IPS DF 19.7 (cell line): ENCODE results near the gene INSIG2.

Source experiments
- DNase-seq: peaks from one replicate; pipeline ENCODE4 v3.0.0-alpha.2; 2013; ENCODE audit warnings: low read depth, low spot score

Gene INSIG2

DNA sequence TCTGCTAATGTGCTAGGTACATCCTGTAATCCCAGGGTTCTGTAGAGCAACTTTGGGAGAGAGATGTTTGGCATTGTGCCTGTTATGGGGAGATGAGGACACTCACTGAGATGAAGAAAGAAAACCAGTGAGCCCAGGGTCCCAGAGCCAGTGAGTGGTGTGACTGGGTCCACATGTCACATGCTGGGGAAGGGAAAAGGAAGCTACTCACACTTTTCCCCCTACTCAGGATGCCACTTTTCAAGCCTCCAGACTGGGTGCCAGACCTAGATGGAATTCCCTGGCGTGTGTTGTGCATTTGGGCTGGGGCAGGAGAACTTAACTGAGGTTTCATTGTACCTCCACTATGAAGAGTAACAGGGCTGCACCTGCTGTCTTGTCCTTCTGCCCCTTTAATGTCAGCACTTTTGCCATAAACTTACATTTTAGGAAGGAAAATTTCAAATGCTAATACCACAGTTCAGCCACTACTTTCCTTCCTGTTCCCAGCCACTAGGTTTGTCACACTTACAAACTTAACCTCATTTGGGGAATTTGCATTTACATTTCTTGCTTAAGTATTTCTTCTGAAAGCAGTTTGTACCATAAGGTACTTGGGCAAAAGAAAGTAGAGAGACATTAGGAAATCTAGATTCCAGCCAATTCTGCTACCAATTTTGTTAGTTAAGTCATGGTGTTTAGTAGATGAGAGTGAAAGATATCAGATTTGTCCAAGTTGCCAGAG lies 10.2 kb downstream of the INSIG2 start:
- DNase-seq = no peak

DNA sequence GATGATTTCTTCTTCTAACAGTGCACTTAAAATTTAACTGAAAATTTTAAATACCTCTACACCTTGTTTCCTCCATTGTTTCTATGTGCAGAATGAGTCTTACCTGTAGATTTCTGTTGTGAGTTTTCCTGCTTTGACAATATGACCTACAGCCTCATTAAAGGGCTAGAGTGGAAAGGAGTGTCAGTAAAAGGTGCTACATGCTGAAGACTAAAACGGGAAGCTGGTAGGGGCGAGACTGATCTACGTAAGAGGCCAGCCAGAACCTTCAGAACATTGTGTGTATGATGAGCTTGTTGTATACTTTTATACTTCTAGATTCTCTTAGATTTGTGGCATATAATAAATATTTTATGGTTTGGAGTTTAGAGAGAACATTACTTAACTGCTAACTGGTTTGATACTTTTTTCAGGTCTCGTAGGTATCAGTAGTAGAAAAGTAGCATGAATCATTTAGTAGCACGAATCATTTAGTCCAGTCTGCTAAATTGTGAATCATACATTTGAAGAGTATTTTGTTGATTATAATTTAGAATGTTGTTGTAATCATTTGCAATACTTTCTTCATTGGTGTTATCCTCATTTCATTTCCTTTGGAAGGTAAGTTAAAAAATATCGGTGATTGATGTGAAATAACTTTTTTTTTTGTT lies 14.3 kb downstream of the INSIG2 start:
- DNase-seq = no peak

DNA sequence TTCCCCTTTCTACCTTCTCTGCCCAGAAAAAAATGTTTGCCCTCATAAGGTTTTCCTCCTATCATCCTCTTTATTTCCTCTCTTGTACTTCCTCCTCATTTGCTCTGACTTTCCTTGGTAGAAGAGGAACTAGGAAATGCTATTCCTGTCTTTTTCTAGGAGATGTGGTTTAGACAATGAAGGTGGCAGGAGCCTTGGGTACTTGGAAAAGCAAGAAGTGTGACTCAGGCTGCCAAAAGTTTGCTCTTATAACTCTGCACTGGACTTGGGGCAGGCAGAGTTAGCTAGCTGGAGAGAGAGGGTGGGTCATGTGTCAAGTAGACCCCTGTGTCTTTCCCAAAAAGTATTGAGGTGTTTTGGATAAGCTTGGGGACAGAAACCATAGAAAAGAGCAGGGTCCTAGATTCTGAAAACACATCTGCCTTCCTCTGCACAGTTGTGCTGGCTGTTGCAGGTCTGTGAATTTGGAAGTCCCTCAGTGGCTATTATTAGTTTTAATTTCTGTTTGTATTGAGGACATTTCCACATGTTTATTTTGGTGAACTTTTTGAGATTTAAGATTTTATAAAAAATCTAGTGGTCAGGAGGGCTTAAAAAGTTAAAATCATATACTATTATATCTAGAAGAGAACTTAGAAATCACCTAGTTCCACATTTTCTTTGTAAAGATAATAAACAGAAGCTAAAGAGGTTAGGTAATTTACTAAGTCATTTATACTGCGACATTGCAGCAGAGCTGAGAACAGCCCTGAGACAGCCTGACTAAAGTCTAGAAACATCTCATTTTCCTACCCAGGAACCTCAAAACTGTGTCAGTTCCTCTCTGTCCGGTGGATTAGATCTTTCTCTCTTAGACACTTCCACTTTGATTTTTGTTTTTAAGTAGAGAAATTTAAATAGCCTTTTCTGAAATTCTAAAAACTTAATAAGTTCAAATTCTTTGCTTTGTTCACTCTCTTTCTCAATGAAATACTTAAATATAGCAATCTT lies 16.0 kb downstream of the INSIG2 start:
- DNase-seq = no peak

DNA sequence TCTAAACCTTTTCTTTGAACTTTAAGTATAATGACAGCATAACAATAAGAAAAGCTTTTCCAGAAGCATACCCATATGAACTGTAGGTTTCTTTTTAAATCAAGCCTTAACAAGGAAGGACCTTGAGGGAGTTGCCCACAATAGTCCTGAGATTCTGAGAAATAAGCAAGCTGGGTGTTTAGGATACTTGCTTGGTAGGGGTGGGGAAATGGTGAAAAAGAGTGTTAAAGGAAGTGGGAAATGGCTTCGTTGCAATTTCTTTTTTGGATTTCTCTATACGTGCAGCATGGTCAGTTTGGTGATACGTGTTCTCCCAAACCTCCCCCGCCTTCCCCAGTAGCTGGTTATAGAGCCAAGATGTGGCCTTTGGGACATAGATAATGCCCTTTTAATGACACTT lies 17.2 kb downstream of the INSIG2 start:
- DNase-seq = no peak

DNA sequence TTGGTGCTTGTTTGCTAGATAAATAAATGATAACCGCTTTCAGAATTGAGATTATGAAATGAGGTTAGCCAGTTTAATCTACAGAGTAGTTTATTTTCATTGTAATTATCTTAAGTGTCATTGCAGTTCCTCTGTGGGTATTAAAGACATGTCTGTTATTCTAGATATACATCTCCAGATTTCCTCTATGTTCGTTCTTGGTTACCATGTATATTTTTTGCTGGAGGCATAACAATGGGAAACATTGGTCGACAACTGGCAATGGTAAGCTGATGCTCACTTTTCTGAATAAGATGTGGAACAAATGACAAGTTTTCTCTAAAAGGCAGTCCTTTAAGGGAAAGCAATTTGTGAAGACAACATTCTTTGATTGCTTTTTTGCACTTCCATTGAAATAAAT lies 18.7 kb downstream of the INSIG2 start:
- no peak for DNase-seq

DNA sequence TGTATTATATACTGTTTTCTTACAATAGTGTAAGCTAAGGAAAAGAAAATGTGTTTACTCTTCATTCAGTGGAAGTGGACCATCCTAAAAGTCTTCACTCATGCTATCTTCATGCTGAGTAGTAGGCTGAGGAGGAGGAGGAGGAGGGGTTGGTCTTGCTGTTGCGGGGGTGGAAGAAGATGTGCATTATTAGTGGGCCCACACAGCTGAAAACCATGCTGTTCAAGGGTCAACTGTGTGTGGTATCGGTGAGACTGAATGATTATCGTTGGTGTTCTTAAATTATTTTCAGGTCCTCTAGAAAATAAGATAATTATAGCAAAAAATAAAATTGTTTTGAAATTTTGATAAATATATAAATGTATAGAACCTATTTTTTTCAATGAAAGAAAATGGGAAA lies 22.0 kb downstream of the INSIG2 start:
- no peak for DNase-seq

DNA sequence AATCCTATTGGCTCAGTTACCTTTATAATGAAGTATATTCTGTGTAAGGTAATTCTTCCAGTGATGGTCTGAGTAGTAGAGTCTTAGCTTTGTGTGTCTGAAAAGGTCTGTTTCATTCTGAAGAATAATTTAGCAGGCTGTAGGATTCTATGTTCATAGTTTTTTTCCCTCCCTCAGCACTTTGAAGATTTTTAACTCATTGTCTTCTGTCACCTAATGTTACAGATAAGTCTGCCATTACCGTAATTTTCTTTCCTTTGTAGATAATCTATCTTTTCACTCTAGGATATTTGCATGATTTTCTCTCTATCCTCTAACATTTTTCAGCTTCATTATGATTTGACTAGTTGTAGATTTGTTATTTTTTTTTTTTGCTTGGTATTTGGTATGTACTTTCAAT lies 22.7 kb downstream of the INSIG2 start:
- no peak for DNase-seq

DNA sequence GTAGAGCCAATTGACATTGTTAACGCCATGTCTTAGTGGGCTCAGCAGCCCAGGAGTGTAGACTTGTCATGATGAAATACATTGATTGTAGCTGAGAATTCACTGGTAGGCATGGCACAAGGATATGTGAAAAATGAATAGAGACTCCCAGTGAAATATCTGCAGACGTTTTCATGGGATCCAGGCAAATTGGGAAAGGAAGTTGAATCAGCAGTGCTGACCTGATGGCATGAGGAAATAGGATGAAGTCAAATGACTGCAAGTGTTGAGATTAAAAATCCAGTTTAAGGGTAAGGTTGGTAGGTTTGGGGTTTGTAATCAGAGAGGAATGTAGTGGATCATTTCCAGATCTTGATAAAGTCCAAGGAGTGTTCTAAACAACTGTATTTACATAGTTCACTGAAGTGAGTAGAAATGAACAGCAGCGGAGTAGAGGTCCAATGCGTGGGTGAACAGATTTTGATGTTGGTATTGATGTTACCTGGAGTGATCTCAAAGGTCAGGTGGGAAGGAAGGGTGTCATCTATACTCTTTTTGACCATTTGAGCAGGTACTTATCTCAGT lies 24.6 kb downstream of the INSIG2 start:
- DNase-seq = no peak

DNA sequence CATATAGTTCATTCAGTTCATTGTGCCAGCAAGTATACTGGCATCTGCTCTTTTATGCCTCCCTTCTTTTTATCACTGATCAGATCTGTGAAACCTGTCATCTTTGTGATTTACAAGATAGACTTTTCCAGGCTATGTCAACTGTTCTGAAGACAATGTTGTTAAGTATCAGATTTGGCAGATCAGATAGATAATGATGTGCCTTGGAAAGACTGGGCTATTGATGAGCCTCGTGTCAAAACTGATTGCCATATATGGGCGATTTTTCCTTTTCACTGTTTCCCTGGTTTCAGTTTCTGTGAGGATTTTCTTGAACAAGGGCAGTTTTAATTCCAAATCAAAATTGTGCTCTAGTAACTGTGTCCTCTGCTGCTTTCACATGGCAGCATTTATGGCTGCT lies 26.6 kb downstream of the INSIG2 start:
- DNase-seq = no peak

DNA sequence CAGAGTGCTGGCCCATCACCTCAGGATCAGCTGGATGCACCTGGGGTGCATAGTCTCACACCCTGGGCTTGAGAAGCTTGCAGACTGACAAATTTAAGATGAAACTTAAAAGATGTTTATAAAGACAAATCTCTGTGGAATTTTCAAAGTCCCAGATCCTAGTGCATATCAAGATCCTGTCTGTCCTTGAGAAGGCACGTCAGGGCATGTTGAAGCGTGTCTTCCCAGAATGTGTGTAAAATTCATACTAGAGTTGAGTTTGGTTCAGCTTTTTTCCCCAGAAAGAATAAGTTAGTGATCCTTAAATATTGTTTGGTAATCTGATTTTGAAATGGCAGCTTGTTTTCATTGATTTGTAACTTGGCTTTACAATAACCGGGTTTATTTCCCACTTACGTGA lies 27.5 kb downstream of the INSIG2 start:
- no peak for DNase-seq

DNA sequence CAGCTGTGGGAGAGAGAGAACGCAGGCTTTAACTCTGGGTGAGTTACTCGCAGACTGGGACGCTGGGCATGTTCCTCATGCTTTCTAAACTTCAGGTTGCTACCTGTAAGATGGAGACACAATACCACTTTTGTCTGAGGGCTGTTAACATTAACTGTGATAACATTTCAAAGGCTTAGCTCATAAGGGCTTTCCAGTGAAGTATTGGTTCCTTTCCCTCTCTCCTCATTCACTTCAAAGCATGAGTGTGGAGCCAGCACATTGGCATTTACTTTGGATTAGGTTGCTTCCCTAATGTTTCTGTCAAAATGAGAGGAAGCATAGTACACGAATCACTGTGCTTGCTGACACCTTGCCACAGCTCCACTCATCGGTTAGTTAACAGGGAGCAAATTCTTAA lies 30.2 kb downstream of the INSIG2 start:
- no peak for DNase-seq

DNA sequence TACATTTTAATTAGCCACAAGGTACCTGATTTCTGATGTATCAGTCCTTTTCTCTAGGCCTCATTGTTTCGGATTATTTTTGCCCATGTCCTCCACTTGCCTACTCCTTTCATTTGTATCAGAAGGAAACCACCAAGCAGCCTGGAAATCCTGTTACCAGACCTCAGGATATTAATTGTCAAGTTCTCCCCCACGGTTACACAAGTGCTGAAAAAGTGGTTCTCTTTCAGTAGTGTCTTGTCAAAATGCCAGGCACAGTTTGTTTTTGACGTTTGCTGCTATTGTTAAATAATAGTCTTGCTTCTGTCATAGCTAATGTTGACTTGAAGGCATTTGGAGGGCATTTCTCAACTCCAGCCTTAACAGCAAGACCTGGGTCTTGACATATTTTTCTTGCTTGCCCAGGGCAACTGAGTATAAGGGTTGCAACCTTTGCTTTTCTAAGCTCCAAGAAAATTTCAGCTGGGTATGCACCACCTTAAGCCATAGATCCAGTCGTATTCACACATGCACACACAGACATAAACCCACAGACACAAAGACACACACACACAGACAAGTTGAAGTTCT lies 31.0 kb downstream of the INSIG2 start:
- no peak for DNase-seq

DNA sequence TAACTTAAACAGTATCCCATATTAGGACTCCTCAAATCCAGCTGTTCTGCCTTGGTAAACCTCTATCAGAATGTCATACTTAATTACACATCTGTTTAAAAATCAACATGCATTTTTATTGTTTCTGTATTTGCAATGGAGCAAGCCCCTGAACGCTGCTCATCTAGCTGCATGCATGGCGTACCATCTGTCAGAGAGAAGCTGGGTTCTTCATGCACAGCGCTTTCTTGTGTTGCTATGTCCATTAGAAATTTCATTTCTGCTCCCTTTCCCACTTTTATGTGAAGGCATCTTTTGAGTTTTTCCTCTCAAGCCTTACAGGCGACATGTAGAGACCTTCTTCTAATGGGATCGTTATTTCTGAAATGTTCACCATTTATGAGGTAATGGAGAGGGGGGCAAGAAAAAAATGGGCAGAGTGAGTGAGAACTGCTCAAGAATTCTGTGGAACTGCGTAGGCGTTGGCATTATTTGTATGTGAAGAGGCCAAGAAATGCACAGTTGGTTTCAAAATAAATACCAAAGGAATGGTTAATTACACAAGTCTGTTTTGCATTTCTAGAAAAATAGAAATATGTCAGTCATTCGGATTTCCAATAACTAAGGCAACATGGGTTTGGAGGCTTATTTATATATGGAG lies 31.6 kb downstream of the INSIG2 start:
- no peak for DNase-seq

DNA sequence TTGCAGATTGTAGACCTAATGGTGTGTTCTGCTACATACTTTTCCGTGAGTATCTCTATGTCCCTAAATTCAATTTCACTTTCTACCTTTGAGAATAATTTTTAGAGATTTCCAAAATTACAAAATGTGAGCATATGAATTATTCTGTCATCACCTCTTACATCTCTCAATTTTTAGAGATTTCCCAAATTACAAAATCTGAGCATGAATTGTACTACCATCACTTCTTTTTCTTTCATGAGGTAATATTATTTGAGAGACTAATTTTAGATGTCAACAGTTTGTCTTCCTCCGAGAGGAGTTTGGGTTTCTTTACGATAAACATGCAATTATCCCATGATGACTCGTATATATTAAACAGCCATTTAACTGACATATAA lies 32.1 kb downstream of the INSIG2 start:
- DNase-seq = no peak

DNA sequence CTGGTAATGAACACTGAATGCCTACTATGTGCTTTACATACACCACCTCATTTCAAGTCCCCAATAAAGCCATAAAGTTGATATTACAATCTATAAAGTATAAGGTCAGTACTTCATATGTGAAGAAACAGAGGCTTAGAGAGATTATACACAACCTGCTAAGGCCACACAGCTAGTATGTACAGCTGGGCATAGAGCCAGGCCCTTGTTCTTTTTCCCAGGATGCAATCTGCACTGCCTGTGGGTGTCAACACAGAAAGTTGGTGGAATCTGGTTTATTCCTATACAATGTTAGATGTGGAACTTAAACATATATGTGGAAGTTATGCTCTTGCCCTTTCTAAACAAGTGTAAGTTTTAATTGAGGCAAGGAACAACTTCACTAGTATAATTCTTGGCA lies 32.8 kb downstream of the INSIG2 start:
- no peak for DNase-seq

DNA sequence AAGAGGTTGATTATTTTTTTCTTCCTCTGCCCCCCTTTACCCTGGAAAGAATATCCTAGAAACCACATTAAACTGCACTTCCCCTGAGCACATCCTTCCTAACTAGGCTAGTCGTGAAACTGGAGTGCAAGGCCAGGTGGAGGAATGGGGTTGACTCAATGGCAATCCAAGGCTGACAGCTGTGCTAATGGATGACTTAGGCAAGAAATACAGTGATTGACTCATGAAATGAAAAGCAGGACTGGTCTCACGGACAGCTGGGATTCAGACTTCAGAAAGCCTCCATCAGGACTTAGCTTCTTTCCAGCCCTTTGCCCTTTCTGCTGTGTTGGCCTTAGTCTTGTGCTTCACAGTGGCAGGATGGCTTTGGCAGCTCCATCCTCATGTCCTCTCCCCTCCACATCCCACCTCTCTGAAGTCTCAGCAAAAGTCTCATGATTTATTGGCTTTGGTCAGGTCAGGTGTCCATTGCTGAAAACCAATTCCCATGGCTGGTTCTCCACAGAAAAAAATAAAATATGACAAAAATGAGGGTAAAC lies 33.8 kb downstream of the INSIG2 start:
- no peak for DNase-seq

DNA sequence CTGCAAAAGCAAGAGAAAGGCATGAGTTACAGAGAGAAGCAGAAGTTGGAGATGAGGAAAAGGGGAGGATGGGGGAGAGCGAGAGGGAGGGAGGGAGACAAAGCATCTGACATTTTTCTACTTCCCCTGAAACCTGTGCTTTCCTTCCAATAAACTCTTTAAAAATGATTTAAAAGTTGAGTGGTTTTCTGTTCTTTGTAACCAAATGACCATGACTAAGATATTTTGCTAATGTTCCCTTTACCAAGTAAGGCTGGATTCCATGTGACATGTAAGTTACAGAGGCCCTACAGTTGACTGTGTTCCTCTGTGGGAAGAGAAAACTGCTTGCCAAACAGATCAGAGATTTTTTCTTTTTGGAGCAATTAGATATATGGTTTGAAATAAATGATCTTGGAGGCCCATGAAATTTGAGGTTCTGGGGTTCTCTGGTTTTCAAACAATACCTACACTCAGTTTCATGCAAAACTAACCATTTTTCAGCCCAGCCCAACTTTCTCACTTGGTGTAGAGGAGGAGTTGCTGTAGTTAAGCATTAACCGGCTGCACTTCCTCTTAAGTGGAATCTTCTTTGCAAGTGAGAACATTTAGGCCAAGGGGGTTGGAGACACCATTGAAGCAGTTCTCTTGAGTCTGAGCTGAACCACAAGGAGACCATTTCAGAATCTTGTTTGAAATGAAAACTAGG lies 34.5 kb downstream of the INSIG2 start:
- no peak for DNase-seq

DNA sequence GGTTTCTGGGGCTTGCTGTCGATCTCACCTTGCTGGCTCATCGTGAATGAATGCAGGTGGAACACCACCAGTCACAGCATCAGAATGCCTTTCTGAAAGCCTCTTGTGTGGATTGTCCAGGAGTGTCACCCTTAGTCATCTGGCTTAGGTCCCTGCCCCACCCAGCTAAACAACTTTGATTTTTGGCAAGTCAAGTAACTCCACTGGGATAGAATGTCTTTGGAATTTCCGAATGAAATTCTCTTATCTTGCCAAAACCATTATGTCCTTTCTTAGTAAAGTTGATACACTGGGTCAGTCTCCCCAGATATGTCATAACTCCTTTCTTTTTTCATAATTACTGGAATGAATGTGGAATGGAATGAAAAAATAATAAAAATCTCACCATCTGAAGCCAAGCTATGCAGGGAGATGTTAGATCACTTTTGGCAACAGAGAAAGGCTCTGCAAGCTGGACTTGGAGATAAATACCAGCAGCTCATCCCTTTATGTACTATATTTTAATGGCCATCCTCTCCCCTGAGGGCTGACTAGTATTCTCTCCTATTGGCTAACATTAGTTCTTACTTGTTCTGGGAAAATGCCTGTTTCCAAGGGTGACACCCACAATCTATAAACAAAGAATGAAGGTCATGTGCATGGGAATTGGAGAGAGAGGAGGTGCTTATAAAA lies 35.4 kb downstream of the INSIG2 start:
- no peak for DNase-seq

DNA sequence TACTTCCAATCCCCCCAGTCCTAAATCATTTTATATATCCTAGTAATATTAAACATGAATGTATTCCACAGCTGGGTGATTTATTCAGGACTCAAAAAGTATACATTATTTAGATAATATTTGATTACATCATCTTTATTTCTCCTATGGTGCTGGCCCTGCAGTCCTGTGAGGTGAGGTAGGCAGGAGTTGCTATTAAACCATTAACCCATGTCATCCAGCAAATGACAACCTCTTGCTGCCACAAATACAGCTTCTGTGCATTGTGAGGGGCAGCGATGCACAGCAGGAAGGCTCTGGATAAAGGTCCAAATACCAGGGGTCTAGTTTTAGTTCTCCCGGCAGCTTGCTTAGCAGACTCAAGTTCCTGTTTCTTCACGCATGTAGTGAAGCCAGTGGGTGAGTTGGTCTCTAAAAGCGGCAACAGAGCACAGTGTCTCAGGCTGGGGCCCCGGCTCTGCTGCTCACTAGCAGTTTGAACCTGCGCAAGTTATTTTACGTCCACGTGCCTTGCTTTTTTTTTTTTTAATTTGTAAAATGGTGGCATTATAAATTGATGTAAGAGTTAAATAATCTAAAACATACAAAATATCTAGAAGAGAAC lies 36.1 kb downstream of the INSIG2 start:
- DNase-seq = no peak
